Dermis microvascular lymphatic vessel endothelial cell (primary cell): ENCODE results near the gene EPS8. TPM values are rescaled to one million over a fixed set of nuclear protein-coding genes. Genes with fewer than 3 reads are reported as not detected.

Experiments used
- DNase-seq, 2 donors: peaks; one replicate each; pipeline versions ENCODE4 v3.0.0 to v3.0.0-alpha.2; 2010; ENCODE audit warnings: low read depth in 2 of 2
- total RNA-seq: library from RNA; depleted of rRNA; stranded (reverse); fragments of >200 nt; gene quantifications from 2 replicates; pipeline ENCODE4 v1.2.1, GENCODE V29; 2014

EPS8 gene
- total RNA-seq, 1 donor from 2014 or later, result 12.1 TPM

GRCh38 chr12:15605881-15606590 lies 183.2 kb downstream of the EPS8 start:
- DNase-seq, result peak in 1 of 2 donors; percentile 47

GRCh38 chr12:15603474-15604085 lies 185.6 kb downstream of the EPS8 start:
- no peak for DNase-seq

GRCh38 chr12:15602051-15602672 lies 187.0 kb downstream of the EPS8 start:
- DNase-seq, result no peak

GRCh38 chr12:15601210-15601800 lies 187.9 kb downstream of the EPS8 start:
- no peak for DNase-seq

- DNase-seq, result no peak
Observed at GRCh38 chr12:15600223-15600935, 188.8 kb downstream of the EPS8 start.

GRCh38 chr12:15599266-15600037 lies 189.7 kb downstream of the EPS8 start:
- peak; percentile 58 to 82 for DNase-seq

GRCh38 chr12:15597125-15597830 lies 191.9 kb downstream of the EPS8 start:
- no peak for DNase-seq

- DNase-seq, result peak in 1 of 2 donors; percentile 25
Observed at GRCh38 chr12:15596174-15596573, 193.0 kb downstream of the EPS8 start.

GRCh38 chr12:15592934-15593333 lies 196.3 kb downstream of the EPS8 start:
- DNase-seq, result peak in 1 of 2 donors; percentile 61

GRCh38 chr12:15591811-15592210 lies 197.4 kb downstream of the EPS8 start:
- DNase-seq, result no peak

GRCh38 chr12:15590180-15590826 lies 198.9 kb downstream of the EPS8 start:
- peak; percentile 30 to 68 for DNase-seq

- DNase-seq, result no peak
Observed at GRCh38 chr12:15589328-15590032, 199.7 kb downstream of the EPS8 start.

GRCh38 chr12:15584366-15585041 lies 204.7 kb downstream of the EPS8 start:
- DNase-seq, result peak; percentile 50 to 81

- no peak for DNase-seq
Observed at GRCh38 chr12:15583804-15584203, 205.4 kb downstream of the EPS8 start.

GRCh38 chr12:15581006-15581405 lies 208.2 kb downstream of the EPS8 start:
- DNase-seq, result no peak

GRCh38 chr12:15580431-15580830 lies 208.8 kb downstream of the EPS8 start:
- DNase-seq, result no peak

- DNase-seq, result no peak
Observed at GRCh38 chr12:15575671-15576541, 213.3 kb downstream of the EPS8 start.

- no peak for DNase-seq
Observed at GRCh38 chr12:15574353-15574752, 214.8 kb downstream of the EPS8 start.
